Measurements from ENCODE around the gene PAK1.

Gene PAK1

DNA sequence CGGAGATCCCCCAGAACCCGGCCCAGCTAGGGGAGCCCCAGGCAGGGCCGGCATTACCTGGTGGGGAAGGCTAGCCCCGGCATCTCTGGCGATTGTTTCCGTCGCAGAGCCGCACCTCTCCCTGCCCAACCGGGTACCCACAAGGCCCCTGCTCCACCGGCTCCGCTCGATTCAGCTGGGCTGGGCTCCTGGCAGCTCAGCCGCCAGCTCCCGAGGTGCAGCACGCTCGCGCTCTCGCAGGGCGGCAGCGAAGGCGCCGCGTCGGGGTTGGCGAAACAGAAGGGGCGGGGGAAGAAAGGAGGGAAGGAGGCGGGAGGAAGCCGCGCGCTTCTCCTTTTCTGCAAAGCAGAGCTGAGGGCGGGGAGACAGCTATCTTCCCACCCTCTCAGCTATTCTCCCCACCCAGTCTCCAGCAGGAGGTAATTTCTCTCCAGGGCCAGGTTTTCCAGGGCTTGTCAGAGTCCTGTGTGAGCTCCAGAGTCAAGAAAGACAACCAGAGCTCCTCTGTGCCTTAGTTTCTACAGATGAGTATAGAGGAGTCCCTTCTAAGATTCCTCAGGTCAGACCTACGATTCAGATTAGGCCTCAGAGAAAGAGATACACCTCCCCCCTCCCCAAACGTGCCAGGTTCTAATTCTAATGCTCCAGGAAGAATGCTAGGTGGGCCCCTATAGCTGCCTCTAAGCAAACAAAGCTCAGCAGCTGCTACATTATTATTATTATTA is 62.0 kb downstream of the PAK1 start:
- no peaks in the 10 kb centered on the region for H3K9me3 ChIP-seq (ENCODE audit: insufficient read depth, low read length)
- H3K9ac ChIP-seq (ENCODE audit: low read length), result peak overlapping the region; percentile 65
- H3K27ac ChIP-seq (ENCODE audit: low read depth, low read length), result 0 out of 2 replicates have a peak overlapping the region, but pooled peaks have one; percentile 16

DNA sequence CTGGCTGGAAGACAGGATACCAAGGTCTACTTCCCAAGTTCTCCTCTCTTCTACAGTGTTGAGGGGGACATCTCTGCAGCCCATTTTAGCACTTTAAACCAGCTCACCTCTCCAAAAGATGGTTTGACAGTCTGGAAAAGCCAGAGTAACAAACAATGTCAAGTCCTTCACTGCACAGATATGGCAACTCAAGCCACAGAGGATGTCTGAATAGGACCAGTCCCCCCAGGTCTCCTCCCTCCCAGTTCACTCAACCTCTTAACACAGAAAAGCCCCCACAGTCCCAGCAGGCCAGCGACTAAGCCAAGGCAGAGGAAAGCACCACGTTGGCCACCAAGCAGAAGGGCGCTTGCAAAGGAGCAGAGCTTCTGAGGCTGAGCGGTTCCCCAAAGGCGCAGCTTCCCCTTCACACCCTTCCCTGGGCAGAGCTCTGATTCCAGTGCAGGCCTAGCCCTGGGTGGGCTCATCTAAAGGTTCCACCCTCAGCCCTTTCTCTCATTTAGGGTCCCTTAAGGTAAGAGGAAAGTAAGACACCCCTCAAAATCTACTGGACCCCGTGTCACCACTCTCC is 62.7 kb downstream of the PAK1 start:
- Histone ChIP-seq H3K9me2 (replicated peaks; ENCODE audit: insufficient read depth, low read length) (no peaks in the 10 kb centered on the region), H3K4me3 (ENCODE audit: insufficient read depth, low read length, poor library complexity, severe bottlenecking) (peak overlapping the region; percentile 63), H3K36me3 (ENCODE audit: low read length) (no peaks in the 10 kb centered on the region), H3K9ac (ENCODE audit: low read length) (peak overlapping the region; percentile 65), H3K27ac (ENCODE audit: low read depth, low read length) (no peak overlapping the region), H3K4me2 (ENCODE audit: low read depth, low read length, poor library complexity, severe bottlenecking) (peak overlapping the region; percentile 77), H2AFZ (ENCODE audit: low read depth, low read length, severe bottlenecking) (peak overlapping the region; percentile 99), H3K27me3 (ENCODE audit: low read length) (no peaks in the 10 kb centered on the region), H3K79me2 (ENCODE audit: insufficient read depth, low read length) (no peaks in the 10 kb centered on the region), H4K20me1 (ENCODE audit: low read depth, low read length) (no peaks in the 10 kb centered on the region), H3F3A (ENCODE audit: insufficient read depth) (no peaks in the 10 kb centered on the region), H3K9me3 (ENCODE audit: insufficient read depth, low read length) (no peaks in the 10 kb centered on the region)
- TF ChIP-seq, protein P1, sequence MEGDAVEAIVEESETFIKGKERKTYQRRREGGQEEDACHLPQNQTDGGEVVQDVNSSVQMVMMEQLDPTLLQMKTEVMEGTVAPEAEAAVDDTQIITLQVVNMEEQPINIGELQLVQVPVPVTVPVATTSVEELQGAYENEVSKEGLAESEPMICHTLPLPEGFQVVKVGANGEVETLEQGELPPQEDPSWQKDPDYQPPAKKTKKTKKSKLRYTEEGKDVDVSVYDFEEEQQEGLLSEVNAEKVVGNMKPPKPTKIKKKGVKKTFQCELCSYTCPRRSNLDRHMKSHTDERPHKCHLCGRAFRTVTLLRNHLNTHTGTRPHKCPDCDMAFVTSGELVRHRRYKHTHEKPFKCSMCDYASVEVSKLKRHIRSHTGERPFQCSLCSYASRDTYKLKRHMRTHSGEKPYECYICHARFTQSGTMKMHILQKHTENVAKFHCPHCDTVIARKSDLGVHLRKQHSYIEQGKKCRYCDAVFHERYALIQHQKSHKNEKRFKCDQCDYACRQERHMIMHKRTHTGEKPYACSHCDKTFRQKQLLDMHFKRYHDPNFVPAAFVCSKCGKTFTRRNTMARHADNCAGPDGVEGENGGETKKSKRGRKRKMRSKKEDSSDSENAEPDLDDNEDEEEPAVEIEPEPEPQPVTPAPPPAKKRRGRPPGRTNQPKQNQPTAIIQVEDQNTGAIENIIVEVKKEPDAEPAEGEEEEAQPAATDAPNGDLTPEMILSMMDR (IDR thresholded peaks at IDR 0.05; ENCODE audit: insufficient read depth, low read length, poor library complexity, severe bottlenecking), result no peak
- no peak for TF ChIP-seq EZH2phosphoT487 (conservative IDR thresholded peaks at IDR 0.05; ENCODE audit: low read length)

More for the DNA sequence above, 62.0 kb downstream of the PAK1 start:
- peak overlapping the region; percentile 99 for H2AFZ ChIP-seq (ENCODE audit: low read depth, low read length, severe bottlenecking)
- peak overlapping the region; percentile 77 for H3K4me2 ChIP-seq (ENCODE audit: low read depth, low read length, poor library complexity, severe bottlenecking)
- no peaks in the 10 kb centered on the region for H3F3A ChIP-seq (ENCODE audit: insufficient read depth)
- H3K4me3 ChIP-seq (ENCODE audit: insufficient read depth, low read length, poor library complexity, severe bottlenecking), result peak overlapping the region; percentile 63
- no peaks in the 10 kb centered on the region for H3K27me3 ChIP-seq (ENCODE audit: low read length)
- H3K9me2 ChIP-seq (replicated peaks; ENCODE audit: insufficient read depth, low read length), result no peaks in the 10 kb centered on the region
- H3K79me2 ChIP-seq (ENCODE audit: insufficient read depth, low read length), result no peaks in the 10 kb centered on the region
- no peak for TF ChIP-seq EZH2phosphoT487 (conservative IDR thresholded peaks at IDR 0.05; ENCODE audit: low read length)
- no peaks in the 10 kb centered on the region for H4K20me1 ChIP-seq (ENCODE audit: low read depth, low read length)
- H3K36me3 ChIP-seq (ENCODE audit: low read length), result no peaks in the 10 kb centered on the region

DNA sequence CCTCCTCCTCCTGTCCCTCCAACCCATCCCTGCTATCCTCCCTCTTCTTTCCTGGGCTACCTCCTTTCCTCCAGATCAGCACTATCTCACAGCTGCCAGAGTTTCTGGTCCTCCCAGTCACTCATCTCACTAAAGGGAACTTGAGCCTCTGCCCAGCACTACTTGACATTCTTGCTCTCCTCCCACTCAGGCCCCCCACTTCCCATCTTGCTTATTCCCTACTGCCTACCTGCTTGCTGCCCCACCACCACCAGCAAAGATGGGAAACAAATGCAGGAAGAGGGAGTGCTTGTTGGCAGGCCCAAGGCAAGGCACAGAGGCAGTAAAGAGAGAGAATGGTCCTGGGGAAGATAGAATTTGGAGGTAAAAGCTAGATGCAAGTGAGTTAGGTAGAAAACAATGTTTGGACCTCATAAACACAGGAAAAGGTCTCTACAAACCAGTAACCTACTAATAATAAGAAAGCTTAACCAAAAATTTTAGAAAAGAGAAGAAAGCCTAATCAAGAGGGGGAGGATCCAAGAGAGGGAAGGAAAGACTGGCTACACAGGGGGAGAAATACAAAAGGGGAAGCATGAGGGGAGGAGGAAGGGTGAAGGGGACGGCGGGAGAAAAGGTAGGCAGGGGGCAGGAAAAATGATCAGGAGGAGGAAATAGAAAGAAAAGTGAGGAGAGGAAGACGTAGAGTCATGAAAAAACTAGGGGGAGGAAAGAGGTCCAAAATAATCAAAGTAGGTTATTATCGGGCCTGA is 63.6 kb downstream of the PAK1 start:
- H3K27me3 ChIP-seq (ENCODE audit: low read length), result no peaks in the 10 kb centered on the region
- H3K9ac ChIP-seq (ENCODE audit: low read length), result no peak overlapping the region
- no peaks in the 10 kb centered on the region for H3K9me2 ChIP-seq (replicated peaks; ENCODE audit: insufficient read depth, low read length)
- H3K4me2 ChIP-seq (ENCODE audit: low read depth, low read length, poor library complexity, severe bottlenecking), result peak overlapping the region; percentile 77
- TF ChIP-seq, protein P1 (IDR thresholded peaks at IDR 0.05; ENCODE audit: insufficient read depth, low read length, poor library complexity, severe bottlenecking), result no peak
- no peak for TF ChIP-seq EZH2phosphoT487 (conservative IDR thresholded peaks at IDR 0.05; ENCODE audit: low read length)
- H2AFZ ChIP-seq (ENCODE audit: low read depth, low read length, severe bottlenecking), result no peak overlapping the region
- H3K9me3 ChIP-seq (ENCODE audit: insufficient read depth, low read length), result no peaks in the 10 kb centered on the region
- no peaks in the 10 kb centered on the region for H4K20me1 ChIP-seq (ENCODE audit: low read depth, low read length)
- no peaks in the 10 kb centered on the region for H3F3A ChIP-seq (ENCODE audit: insufficient read depth)
- H3K79me2 ChIP-seq (ENCODE audit: insufficient read depth, low read length), result no peaks in the 10 kb centered on the region
- H3K36me3 ChIP-seq (ENCODE audit: low read length), result no peaks in the 10 kb centered on the region
- no peak overlapping the region for H3K27ac ChIP-seq (ENCODE audit: low read depth, low read length)
- H3K4me3 ChIP-seq (ENCODE audit: insufficient read depth, low read length, poor library complexity, severe bottlenecking), result no peak overlapping the region

Measured in SU-DHL-6 (cell line).